ENCODE data around the gene PAQR3.
A peak's percentile ranks its signal among the peaks of the same experiment; 100 is the strongest.

PAQR3 gene

GRCh38 chr4:78864405-78865024 is 74.7 kb downstream of the PAQR3 start:
- Histone ChIP-seq H3K4me3 (ENCODE audit: control insufficient read depth in 1 of 7, extremely low read depth in 1 of 7, insufficient read depth in 4 of 7, low read depth in 2 of 7, low read length in 6 of 7) (no peak overlapping the region), H3K4me1 (ENCODE audit: control extremely low read depth in 1 of 4, control insufficient read depth in 4 of 4, insufficient read depth in 4 of 4, low read length in 3 of 4) (peaks cover 0 to 2% (median 0%) of the 10 kb centered on the region in 4 experiments), H3K36me3 (ENCODE audit: control insufficient read depth in 4 of 4, insufficient read depth in 4 of 4, low read length in 3 of 4) (peaks cover 26 to 57% (median 32%) of the 10 kb centered on the region in 4 experiments), H3K27me3 (replicated peaks in 2 of 5; ENCODE audit: control insufficient read depth in 4 of 5, insufficient read depth in 5 of 5, low read length in 4 of 5) (no peaks in the 10 kb centered on the region), H3K9me3 (ENCODE audit: control extremely low read depth in 1 of 5, control insufficient read depth in 4 of 5, insufficient read depth in 2 of 5, low read depth in 1 of 5, low read length in 4 of 5) (no peaks in the 10 kb centered on the region), H3K27ac (ENCODE audit: insufficient read depth in 1 of 2, low read depth in 1 of 2, low read length in 2 of 2, poor library complexity in 1 of 2, severe bottlenecking in 2 of 2) (no peak overlapping the region)
- DNase-seq: peak; percentile 90 to 95 (median 93)
- CTCF ChIA-PET: interaction anchor here (0.6 to 2.9 kb wide), 16 partner anchors 12 to 1425 kb away, joined by 3 to 35 read pairs (median 4); no protein-coding TSS in a partner anchor
- 0% methylated on average over 1 of the region's 3 CpGs for WGBS (ENCODE audit: insufficient coverage)
- POLR2A ChIA-PET: interaction anchor here (0.6 kb wide), 2 partner anchors 13 to 26 kb away, joined by 5 to 14 read pairs; no protein-coding TSS in a partner anchor

- no peak overlapping the region for H3K27ac ChIP-seq (ENCODE audit: insufficient read depth in 1 of 2, low read depth in 1 of 2, low read length in 2 of 2, poor library complexity in 1 of 2, severe bottlenecking in 2 of 2)
- DNase-seq: no peak
- H3K4me1 ChIP-seq (ENCODE audit: control extremely low read depth in 1 of 4, control insufficient read depth in 4 of 4, insufficient read depth in 4 of 4, low read length in 3 of 4): peaks cover 0 to 2% (median 0%) of the 10 kb centered on the region in 4 experiments
- 100% methylated on average over 1 of the region's 2 CpGs for WGBS (ENCODE audit: insufficient coverage)
- ChIA-PET CTCF (interaction anchor here (0.6 to 2.9 kb wide), 15 partner anchors 12 to 1425 kb away, joined by 3 to 35 read pairs (median 4); no protein-coding TSS in a partner anchor), POLR2A (interaction anchor here (0.6 kb wide), 2 partner anchors 13 to 25 kb away, joined by 5 to 14 read pairs; no protein-coding TSS in a partner anchor)
- no peaks in the 10 kb centered on the region for H3K27me3 ChIP-seq (replicated peaks in 2 of 5; ENCODE audit: control insufficient read depth in 4 of 5, insufficient read depth in 5 of 5, low read length in 4 of 5)
- no peaks in the 10 kb centered on the region for H3K9me3 ChIP-seq (ENCODE audit: control extremely low read depth in 1 of 5, control insufficient read depth in 4 of 5, insufficient read depth in 2 of 5, low read depth in 1 of 5, low read length in 4 of 5)
- H3K36me3 ChIP-seq (ENCODE audit: control insufficient read depth in 4 of 4, insufficient read depth in 4 of 4, low read length in 3 of 4): peaks cover 26 to 54% (median 35%) of the 10 kb centered on the region in 4 experiments
- no peak overlapping the region for H3K4me3 ChIP-seq (ENCODE audit: control insufficient read depth in 1 of 7, extremely low read depth in 1 of 7, insufficient read depth in 4 of 7, low read depth in 2 of 7, low read length in 6 of 7)
Observed at GRCh38 chr4:78863991-78864390, 75.2 kb downstream of the PAQR3 start.

- Histone ChIP-seq H3K27ac (ENCODE audit: insufficient read depth in 1 of 2, low read depth in 1 of 2, low read length in 2 of 2, poor library complexity in 1 of 2, severe bottlenecking in 2 of 2) (no peak overlapping the region), H3K36me3 (ENCODE audit: control insufficient read depth in 4 of 4, insufficient read depth in 4 of 4, low read length in 3 of 4) (peaks cover 24 to 48% (median 33%) of the 10 kb centered on the region in 4 experiments), H3K4me1 (ENCODE audit: control extremely low read depth in 1 of 4, control insufficient read depth in 4 of 4, insufficient read depth in 4 of 4, low read length in 3 of 4) (peaks cover 0 to 2% (median 0%) of the 10 kb centered on the region in 4 experiments), H3K27me3 (replicated peaks in 2 of 5; ENCODE audit: control insufficient read depth in 4 of 5, insufficient read depth in 5 of 5, low read length in 4 of 5) (no peaks in the 10 kb centered on the region), H3K4me3 (ENCODE audit: control insufficient read depth in 1 of 7, extremely low read depth in 1 of 7, insufficient read depth in 4 of 7, low read depth in 2 of 7, low read length in 6 of 7) (no peak overlapping the region), H3K9me3 (ENCODE audit: control extremely low read depth in 1 of 5, control insufficient read depth in 4 of 5, insufficient read depth in 2 of 5, low read depth in 1 of 5, low read length in 4 of 5) (no peaks in the 10 kb centered on the region)
- DNase-seq: no peak
- ChIA-PET CTCF (interaction anchor here (0.6 to 2.9 kb wide), 16 partner anchors 11 to 1426 kb away, joined by 3 to 35 read pairs (median 3); no protein-coding TSS in a partner anchor), POLR2A (no interaction called here)
- WGBS (ENCODE audit: insufficient coverage): 88% methylated on average over 4 of the region's 5 CpGs
Observed at GRCh38 chr4:78863254-78863869, 75.9 kb downstream of the PAQR3 start.

DNA sequence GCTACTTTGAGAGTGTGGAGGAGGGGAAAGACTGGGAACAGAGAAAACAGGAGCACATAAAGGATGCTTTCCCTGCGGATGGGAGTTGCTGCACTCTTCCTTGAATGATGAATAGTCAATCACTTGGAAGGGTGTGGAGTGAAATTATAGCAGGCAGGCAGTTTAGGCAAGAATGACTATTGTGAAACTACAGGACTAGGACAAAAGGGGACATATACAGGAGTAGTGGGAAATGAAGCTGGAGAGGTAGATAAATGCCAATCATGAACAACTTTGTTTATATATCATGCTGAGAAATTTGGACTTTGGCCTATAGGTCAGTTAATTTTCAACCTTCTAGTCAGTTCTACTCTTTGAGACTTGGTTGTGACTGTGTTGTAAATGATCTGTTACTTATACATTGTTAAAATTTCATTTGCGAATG is 76.9 kb downstream of the PAQR3 start:
- CTCF ChIA-PET: interaction anchor here (0.8 to 2.9 kb wide), 10 partner anchors 10 to 803 kb away, joined by 3 to 35 read pairs (median 3); no protein-coding TSS in a partner anchor

More for the DNA sequence above, 76.9 kb downstream of the PAQR3 start:
- H3K27me3 ChIP-seq (replicated peaks in 2 of 5; ENCODE audit: control insufficient read depth in 4 of 5, insufficient read depth in 5 of 5, low read length in 4 of 5): no peaks in the 10 kb centered on the region
- peak overlapping the region in 1 of 2 experiments; percentile 23 for H3K27ac ChIP-seq (ENCODE audit: insufficient read depth in 1 of 2, low read depth in 1 of 2, low read length in 2 of 2, poor library complexity in 1 of 2, severe bottlenecking in 2 of 2)
- DNase-seq: no peak
- 92% methylated on average over 1 of the region's 2 CpGs for WGBS (ENCODE audit: insufficient coverage)
- H3K4me3 ChIP-seq (ENCODE audit: control insufficient read depth in 1 of 7, extremely low read depth in 1 of 7, insufficient read depth in 4 of 7, low read depth in 2 of 7, low read length in 6 of 7): no peak overlapping the region
- POLR2A ChIA-PET: interaction anchor here (0.5 kb wide), 1 partner anchor 803 kb away, joined by 5 read pairs; no protein-coding TSS in a partner anchor
- H3K36me3 ChIP-seq (ENCODE audit: control insufficient read depth in 4 of 4, insufficient read depth in 4 of 4, low read length in 3 of 4): peaks cover 17 to 41% (median 30%) of the 10 kb centered on the region in 4 experiments
- peaks cover 0 to 2% (median 0%) of the 10 kb centered on the region in 4 experiments for H3K4me1 ChIP-seq (ENCODE audit: control extremely low read depth in 1 of 4, control insufficient read depth in 4 of 4, insufficient read depth in 4 of 4, low read length in 3 of 4)
- no peaks in the 10 kb centered on the region for H3K9me3 ChIP-seq (ENCODE audit: control extremely low read depth in 1 of 5, control insufficient read depth in 4 of 5, insufficient read depth in 2 of 5, low read depth in 1 of 5, low read length in 4 of 5)

All from common myeloid progenitor, CD34-positive (primary cell).